ENCODE data around the gene DPM2.

DNA sequence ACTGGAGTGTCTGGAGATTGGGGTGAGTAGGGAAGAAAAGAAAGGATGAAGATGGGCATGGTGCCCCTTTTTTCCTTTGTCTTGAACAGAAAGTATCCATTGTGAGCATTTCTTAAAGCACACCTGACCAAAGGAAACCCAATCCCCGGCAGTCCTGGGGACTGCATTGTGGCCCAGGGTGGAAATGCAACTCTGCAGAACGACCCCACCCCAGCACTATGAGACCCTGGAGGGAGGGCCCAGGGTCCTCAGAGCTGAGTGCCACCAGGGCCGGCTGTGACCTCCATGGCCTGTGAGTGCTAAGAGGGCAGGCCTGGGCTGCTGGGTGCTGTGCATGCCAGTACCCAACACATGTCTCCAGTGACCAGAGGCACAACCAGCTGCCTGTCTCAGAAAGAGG, 24.6 kb upstream of the DPM2 start:
- no peak for TF ChIP-seq CTCF (IDR thresholded peaks at IDR 0.05)
- TF ChIP-seq POLR2A (IDR thresholded peaks at IDR 0.05) = no peak

All from thyroid gland (tissue), 4 donors.